ENCODE data around the gene DIAPH2.
"Not testable (repeated sequence)": the region's sequence is repeated elsewhere in the genome, so short reads cannot be mapped to it uniquely, and the experiment has no call there.

DIAPH2 gene

DNA sequence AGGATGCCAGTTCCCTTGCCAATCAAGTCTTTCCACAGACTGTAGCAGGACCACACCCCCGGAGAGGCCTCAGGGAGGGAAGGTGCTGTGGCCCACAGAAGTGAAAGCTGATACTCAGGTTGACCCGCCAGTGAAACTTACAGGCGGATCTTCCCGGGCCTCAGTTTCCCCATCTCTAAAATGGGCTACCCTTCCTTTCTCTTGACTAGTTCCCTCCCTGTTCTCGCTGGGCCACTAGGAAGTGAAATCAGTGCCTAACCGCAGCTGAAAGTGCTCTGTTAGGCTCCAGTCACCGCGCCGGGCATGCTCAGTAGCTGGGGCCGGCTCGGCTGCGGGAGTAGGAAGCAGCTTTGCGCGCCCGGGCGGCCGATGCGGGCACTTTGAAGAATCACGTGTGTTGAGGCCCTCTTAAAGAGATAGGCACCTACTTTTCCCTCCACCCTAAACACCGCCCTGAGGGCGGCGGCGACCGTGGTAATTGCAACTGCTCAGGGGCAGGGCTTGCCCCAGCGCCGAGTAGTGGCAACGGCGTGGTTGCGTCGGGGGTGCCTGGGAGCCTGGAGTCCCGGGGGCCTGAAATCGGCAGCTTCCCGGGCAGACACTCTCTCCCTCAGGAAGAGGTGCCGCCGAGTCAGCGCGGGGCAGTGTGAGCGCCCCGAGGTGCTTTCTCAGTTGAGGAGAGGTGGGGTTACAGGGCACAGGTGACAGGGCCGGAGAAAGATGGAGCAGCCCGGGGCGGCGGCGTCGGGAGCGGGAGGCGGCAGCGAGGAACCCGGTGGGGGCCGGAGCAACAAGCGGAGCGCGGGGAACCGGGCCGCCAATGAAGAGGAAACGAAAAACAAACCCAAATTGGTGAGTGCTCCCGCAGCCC lies at the start of gene DIAPH2:
TSS of gene DIAPH2 (plus strand) at position 504 of the 871 bp plus-strand sequence.
- peak; percentile 79 for DNase-seq

GRCh38 chrX:96650023-96650422 lies 34.6 kb upstream of the DIAPH2 start:
- no peak for DNase-seq

GRCh38 chrX:96655947-96656623 lies 28.6 kb upstream of the DIAPH2 start:
- DNase-seq: no peak

DNA sequence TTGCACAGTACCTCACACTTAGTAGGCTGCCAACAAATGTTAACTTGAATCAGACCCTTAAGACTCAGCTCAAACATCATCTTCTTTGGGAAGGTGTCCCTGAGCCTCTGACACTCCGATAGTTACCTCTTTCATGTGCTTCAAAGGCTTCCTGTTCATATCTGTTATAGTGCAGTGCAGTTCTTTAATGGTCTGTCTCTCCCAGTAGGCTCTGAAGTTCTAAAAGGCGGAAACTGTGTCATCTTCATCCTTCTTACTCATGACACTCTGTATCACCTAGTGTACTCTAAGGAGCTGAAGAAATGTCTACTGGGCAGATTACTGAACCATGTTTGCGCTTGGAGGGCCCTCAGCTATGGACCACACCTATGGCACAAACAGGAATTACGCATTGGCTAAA lies 2.1 kb upstream of the DIAPH2 start:
- no peak for DNase-seq

DNA sequence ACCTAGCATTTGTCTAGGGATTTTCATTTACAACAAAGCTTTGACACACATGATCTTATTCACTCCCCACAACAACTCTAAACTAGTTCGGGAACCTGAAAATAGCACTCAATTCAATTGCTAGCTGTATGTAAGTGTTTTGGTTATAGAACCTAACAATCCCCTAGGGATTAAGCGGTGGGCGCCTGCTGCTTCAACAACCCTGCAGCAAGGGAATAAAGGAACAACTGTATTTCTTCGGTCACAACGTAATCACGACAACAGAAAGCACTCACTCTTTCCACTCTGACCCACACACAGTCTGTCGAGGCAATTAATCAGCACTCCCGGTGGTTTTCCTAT lies 674 bp upstream of the DIAPH2 start:
- no peak for DNase-seq

GRCh38 chrX:96685210-96686099 lies 813 bp downstream of the DIAPH2 start:
- DNase-seq: peak; percentile 71

GRCh38 chrX:96687776-96688175 lies 3.1 kb downstream of the DIAPH2 start:
- no peak for DNase-seq

DNA sequence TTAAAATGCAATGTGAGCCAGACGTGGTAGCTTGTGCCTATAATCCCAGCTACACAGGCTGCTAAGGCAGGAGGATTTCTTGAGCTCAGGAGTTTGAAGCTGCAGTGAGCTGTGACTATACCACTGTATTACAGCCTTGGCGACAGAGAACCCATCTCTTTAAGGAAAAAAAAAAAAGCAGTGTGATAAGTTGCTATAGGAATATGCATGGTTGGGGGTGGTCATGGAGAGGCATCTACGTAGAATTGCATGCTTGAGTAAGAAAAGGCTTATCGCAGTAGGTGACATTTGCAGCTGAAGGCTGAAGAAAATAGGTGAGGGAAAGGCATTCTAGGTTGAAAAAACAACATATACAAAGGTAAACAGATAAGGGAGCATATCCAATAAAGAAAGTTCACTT lies 4.1 kb downstream of the DIAPH2 start:
- no peak for DNase-seq

DNA sequence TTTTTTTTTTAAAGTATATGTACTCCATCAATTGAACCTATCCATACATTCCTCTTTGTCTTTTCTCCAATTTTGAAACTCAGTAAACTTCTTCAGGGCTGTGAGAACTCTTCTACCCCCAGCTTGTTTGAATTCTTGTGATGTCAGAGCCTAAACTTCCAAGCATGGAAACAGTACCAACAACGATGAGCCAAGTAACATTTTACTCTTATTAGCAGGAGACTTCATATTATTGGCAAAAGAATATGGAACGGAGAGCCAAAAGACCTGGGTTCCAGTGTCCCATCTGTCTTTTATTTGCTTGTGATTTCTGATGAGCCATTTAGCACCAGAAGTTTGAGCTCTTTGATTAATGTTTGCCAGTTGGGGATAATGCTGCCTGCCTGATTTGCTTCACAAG lies 5.3 kb downstream of the DIAPH2 start:
- DNase-seq: no peak

- no peak for DNase-seq
Measured at GRCh38 chrX:96692454-96692853, 7.8 kb downstream of the DIAPH2 start.

- DNase-seq: no peak
Measured at GRCh38 chrX:96692890-96693289, 8.2 kb downstream of the DIAPH2 start.

GRCh38 chrX:96693407-96693806 lies 8.8 kb downstream of the DIAPH2 start:
- no peak for DNase-seq

DNA sequence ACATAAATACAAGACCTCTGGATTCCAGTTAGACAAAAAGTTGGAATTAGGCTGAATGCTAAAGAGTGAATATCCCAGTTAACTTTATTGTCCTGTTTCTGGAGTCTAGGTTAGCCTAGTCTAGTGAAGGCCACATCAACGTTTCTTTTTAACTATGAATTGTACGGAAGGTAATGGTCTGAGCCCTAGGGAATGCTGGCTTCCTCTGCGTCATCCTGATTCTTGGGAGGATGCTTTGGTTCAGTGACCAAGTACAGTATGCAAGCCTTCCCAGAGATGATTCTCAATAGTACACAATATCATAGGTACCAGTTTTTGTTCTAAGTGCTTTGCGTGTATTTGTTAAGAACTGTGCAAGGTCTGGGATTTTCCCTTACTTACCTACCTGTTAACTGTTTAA lies 11.8 kb downstream of the DIAPH2 start:
- DNase-seq: no peak

GRCh38 chrX:96700625-96701024 lies 16.0 kb downstream of the DIAPH2 start:
- no peak for DNase-seq

- DNase-seq: no peak
Measured at GRCh38 chrX:96703379-96703778, 18.7 kb downstream of the DIAPH2 start.

DNA sequence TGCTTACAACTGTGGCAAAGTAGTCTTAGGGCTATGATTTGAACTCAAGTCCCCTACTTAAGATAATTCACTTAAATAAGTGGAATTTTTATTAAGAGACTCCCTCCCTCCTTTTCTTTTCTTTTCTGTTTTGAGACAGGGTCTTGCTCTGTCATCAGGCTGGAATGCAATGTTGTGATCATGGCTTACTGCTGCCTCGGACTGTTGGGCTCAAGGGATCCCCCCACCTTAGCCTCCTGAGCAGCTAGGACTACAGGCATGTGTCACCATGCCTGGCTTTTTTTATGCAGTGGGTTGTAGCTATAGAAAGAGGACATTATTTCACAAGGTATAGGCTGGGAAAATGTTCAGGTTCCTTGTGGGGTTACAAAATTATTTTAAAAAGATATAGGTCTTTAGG lies 19.2 kb downstream of the DIAPH2 start:
- DNase-seq: no peak

DNA sequence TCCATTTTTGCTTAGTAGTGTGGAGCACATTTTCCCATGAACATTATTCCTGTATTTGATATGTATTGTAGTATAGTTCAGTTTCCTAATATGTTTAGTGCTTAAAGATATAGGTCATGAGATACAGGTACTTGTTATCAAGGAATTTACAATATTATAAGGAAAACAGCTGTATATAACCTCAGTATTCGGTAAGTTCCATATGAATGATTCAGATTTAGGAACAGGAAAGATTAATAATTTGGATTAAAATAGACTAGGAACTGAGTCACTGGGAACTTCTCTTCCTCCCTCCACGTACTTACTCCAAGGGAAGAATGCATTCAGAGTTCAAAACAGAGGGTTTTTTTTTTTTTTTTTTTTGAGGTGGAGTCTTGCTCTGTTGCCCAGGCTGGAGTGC lies 20.0 kb downstream of the DIAPH2 start:
- no peak for DNase-seq

- DNase-seq: no peak
Measured at GRCh38 chrX:96705905-96706304, 21.3 kb downstream of the DIAPH2 start.

DNA sequence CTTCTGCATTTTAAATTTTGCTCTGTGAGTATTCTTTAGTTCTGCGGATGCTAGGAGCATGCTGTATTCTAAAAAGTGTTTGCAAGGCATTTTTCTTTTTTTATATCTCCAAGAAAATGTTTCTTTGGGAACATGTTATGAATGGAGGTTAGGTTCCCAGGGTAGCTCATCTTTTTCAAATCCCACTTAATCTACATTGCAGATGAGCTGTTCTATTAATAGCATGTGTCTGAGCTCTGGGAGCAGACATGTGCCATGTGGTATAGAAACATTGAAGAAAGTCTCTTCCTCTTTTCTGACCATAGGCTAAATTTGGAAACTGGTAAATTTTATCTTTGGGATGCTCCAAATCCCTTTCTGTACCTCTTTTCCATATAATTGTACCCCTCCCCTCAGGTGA lies 23.2 kb downstream of the DIAPH2 start:
- no peak for DNase-seq

DNA sequence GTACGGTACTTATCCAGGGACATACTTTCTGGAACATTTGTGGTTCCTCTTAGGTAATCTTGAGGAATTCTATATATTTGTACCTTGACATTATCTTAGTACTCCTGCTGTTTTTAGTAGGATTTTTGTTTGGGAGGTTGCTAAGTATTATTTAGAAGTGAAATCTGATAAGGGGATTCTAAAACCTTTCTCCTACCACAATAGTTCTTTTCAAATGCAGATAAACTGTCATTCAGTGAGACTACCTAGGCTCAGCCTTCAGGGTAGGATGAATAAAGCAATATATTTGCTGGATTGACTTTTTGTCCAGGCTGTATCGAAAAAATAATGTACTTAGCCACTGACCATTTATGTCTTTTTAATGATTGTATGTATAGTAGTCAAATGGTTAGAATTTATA lies 25.4 kb downstream of the DIAPH2 start:
- DNase-seq: no peak

DNA sequence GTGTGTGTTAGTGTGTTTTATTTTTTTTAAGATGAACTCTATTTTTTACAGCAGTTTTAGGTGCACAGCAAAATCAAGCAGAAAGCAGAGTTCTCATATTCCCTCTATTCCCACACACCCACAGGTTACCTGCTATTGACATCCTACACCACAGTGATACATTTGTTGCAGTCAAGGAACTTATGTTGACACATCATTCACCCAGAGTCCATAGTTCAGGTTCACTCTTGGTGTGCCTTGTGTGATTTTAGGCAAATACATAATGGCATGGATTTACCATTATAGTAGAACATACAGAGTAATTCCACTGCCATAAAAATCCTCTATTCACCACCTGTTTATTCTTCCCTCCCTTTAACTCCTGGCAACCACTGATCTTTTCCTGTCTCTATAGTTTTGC lies 28.7 kb downstream of the DIAPH2 start:
- no peak for DNase-seq

- DNase-seq: not testable (repeated sequence)
Measured at GRCh38 chrX:96714393-96714792, 29.8 kb downstream of the DIAPH2 start.

- DNase-seq: no peak
Measured at GRCh38 chrX:96715481-96715880, 30.8 kb downstream of the DIAPH2 start.
